ENCODE data around the gene LPXN. TPM values are rescaled to one million over a fixed set of nuclear protein-coding genes. Genes with fewer than 3 reads are reported as not detected.

The LPXN gene
- total RNA-seq, 1 donor from 2014 or later, result 3.8 TPM

DNA sequence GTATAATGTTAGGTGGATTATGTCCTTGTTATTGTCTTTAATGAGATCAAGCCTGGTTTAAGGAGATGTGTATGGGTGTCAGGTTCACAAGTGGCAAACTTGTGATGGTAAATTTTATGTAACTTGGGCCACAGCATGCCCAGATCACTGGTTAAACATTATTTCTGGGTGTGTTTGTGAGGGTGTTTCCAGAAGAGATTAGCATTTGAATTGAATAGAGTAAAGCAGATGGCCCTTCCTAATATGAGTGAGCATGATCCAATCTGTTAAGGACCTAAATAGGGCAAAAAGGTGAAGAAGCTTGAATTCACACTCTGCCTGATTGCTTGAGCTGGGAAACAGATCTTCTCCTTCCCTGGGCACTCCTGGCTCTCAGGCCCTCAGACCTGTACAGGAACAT lies 88.5 kb downstream of the LPXN start:
- H3K4me3 Mint-ChIP-seq (ENCODE audit: unreplicated experiment), result no peak overlapping the region
- DNase-seq, result no peak
- peaks cover 3% of the 10 kb centered on the region for H3K4me1 Mint-ChIP-seq (ENCODE audit: low read depth, unreplicated experiment)

DNA sequence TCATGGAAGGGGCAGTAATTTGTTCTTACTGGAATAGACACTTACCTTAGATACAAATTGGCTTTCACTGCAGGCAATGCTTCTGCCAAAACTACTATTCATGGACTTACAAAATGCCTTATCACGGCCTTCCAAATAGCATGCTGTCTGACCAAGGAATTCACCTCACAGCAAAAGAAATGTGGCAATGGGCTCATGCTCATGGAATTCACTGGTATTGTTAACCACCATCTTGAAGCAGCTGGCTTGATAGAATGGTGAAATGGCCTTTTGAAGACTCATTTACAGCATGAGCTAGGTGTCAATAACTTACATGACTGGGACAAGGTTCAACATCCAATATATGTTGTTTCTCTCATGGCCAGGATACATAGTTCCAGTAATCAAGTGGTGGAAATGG lies 89.7 kb downstream of the LPXN start:
- peaks cover 3% of the 10 kb centered on the region for H3K4me1 Mint-ChIP-seq (ENCODE audit: low read depth, unreplicated experiment)
- no peak overlapping the region for H3K27ac Mint-ChIP-seq (ENCODE audit: unreplicated experiment)
- TF ChIP-seq, protein P1, sequence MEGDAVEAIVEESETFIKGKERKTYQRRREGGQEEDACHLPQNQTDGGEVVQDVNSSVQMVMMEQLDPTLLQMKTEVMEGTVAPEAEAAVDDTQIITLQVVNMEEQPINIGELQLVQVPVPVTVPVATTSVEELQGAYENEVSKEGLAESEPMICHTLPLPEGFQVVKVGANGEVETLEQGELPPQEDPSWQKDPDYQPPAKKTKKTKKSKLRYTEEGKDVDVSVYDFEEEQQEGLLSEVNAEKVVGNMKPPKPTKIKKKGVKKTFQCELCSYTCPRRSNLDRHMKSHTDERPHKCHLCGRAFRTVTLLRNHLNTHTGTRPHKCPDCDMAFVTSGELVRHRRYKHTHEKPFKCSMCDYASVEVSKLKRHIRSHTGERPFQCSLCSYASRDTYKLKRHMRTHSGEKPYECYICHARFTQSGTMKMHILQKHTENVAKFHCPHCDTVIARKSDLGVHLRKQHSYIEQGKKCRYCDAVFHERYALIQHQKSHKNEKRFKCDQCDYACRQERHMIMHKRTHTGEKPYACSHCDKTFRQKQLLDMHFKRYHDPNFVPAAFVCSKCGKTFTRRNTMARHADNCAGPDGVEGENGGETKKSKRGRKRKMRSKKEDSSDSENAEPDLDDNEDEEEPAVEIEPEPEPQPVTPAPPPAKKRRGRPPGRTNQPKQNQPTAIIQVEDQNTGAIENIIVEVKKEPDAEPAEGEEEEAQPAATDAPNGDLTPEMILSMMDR (IDR thresholded peaks at IDR 0.05; ENCODE audit: partially characterized antibody, unreplicated experiment), result no peak
- H3K4me3 Mint-ChIP-seq (ENCODE audit: unreplicated experiment), result no peak overlapping the region
- H3K27me3 Mint-ChIP-seq (ENCODE audit: unreplicated experiment), result no peaks in the 10 kb centered on the region
- DNase-seq, result no peak
- no peaks in the 10 kb centered on the region for H3K9me3 Mint-ChIP-seq (ENCODE audit: unreplicated experiment)
- no peaks in the 10 kb centered on the region for H3K36me3 Mint-ChIP-seq (ENCODE audit: unreplicated experiment)

More for the DNA sequence above, 88.5 kb downstream of the LPXN start:
- H3K27ac Mint-ChIP-seq (ENCODE audit: unreplicated experiment), result no peak overlapping the region
- no peaks in the 10 kb centered on the region for H3K9me3 Mint-ChIP-seq (ENCODE audit: unreplicated experiment)
- TF ChIP-seq, protein P1 (IDR thresholded peaks at IDR 0.05; ENCODE audit: partially characterized antibody, unreplicated experiment), result no peak
- no peaks in the 10 kb centered on the region for H3K36me3 Mint-ChIP-seq (ENCODE audit: unreplicated experiment)
- peaks cover 1% of the 10 kb centered on the region for H3K27me3 Mint-ChIP-seq (ENCODE audit: unreplicated experiment)

Other genes with a start within 250 kb of the LPXN start
- not detected for gene OR5B17, start 216.8 kb downstream of the LPXN start, total RNA-seq (ENCODE audit: unreplicated experiment)
- not detected for gene OR5B3, start 169.0 kb downstream of the LPXN start, total RNA-seq (ENCODE audit: unreplicated experiment)
- not detected for gene OR5B2, start 147.7 kb downstream of the LPXN start, total RNA-seq (ENCODE audit: unreplicated experiment)
- not detected for gene OR5B12, start 133.6 kb downstream of the LPXN start, total RNA-seq (ENCODE audit: unreplicated experiment)
- not detected for gene OR5B21, start 67.8 kb downstream of the LPXN start, total RNA-seq (ENCODE audit: unreplicated experiment)
- 44.3 TPM for gene ZFP91, start 3.2 kb upstream of the LPXN start, total RNA-seq (ENCODE audit: unreplicated experiment)
- gene CNTF, start 46.8 kb upstream of the LPXN start, total RNA-seq (ENCODE audit: unreplicated experiment), result 4.6 TPM
- not detected for gene GLYAT, start 156.1 kb upstream of the LPXN start, total RNA-seq (ENCODE audit: unreplicated experiment)

Measured in glutamatergic neuron (in vitro differentiated cells).